GM21390 (cell line): ENCODE data around the gene MAPK11.
"Not testable (repeated sequence)": the region's sequence is repeated elsewhere in the genome, so short reads cannot be mapped to it uniquely, and the experiment has no call there.

ENCODE experiments used
- ATAC-seq: cut with Tn5 transposase; IDR thresholded peaks from one replicate; pipeline ENCODE4 v1.9.1; 2021; ENCODE audit not compliant: unreplicated experiment

The MAPK11 gene

DNA sequence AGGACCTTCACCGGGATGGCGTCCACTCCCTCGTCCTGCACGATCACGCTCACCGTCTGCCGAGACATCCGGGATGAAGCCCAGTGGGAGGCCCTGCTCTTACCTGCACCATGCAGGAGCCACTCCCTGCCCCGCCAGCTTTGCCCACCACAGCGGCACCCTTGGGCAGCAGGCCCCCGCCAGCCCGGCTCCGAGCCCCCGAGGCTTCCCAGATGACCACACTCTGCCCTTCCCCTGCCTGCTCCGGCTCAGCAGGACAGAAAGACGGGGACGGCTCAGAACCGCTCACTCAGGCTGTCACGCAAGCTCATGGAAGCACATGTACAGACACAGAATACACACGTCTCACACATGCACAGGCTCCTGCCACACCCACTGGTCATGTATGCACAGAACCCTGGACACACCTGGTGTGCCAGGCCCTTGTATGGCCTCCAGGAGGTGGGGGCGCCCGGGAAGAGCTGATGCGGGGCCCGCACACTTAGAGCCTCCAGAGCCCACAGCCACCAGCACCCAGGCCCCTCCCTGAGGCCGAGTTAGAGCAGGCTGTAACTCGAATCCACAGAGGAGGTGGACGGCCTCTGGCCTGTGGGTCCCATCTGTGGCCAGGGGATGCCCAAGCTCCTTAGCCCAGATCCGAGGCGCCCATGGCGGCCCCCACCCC is 8.9 kb upstream of the MAPK11 start:
- no peak for ATAC-seq

DNA sequence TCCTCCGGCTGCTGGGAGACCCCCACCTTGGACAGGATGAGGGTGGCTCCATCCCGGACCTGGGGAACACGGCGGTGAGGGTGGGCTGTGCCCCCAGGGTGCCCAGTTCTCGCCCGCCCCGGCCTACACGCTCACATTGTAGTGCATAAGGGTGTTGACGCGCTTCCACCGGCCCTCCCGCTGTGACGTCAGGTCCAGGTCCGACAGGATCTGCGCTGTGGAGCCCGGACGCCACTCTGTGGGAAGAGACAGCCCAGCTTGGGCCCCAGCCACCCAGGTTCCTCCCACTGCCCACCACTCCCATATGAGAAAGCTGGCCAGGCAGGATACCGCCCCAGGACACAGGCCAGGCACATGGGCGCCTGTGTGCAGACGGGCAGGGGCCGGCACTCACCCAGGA is 8.3 kb upstream of the MAPK11 start:
- ATAC-seq, result no peak

DNA sequence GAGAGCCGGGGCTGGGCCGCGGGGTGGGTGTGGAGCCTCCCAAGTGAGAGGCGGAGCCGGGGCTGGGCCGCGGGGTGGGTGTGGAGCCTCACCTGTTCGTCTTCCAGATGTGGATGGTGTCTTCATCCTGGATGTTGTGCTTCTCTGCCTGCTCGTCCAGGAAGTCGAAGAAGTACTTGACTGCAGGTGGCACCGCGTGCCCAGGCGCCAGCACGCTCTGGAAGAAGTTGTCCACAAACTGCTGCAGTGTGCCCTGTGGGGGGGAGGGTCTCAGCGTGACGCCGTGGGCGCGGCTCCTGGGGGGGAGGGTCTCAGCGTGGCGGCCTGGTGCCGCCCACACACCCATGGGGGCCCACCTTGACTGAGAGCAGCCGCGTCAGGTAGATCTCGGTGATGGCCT is 7.6 kb upstream of the MAPK11 start:
- no peak for ATAC-seq

DNA sequence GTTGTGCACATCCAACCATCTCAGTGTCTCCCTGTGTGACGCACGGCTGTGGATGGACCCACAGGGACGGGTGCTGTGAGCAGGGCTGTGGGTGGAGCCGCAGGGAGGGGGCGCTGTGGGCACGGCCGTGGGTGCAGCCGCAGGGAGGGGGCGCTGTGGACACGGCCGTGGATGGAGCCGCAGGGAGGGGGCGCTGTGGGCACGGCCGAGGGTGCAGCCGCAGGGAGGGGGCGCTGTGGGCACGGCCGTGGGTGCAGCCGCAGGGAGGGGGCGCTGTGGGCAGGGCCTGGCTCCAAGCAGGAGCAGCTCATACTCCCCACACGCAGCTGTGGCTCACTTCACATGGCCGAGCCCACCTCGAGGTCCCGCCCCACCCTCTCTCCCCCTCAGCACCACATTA is 6.0 kb upstream of the MAPK11 start:
- no peak for ATAC-seq

DNA sequence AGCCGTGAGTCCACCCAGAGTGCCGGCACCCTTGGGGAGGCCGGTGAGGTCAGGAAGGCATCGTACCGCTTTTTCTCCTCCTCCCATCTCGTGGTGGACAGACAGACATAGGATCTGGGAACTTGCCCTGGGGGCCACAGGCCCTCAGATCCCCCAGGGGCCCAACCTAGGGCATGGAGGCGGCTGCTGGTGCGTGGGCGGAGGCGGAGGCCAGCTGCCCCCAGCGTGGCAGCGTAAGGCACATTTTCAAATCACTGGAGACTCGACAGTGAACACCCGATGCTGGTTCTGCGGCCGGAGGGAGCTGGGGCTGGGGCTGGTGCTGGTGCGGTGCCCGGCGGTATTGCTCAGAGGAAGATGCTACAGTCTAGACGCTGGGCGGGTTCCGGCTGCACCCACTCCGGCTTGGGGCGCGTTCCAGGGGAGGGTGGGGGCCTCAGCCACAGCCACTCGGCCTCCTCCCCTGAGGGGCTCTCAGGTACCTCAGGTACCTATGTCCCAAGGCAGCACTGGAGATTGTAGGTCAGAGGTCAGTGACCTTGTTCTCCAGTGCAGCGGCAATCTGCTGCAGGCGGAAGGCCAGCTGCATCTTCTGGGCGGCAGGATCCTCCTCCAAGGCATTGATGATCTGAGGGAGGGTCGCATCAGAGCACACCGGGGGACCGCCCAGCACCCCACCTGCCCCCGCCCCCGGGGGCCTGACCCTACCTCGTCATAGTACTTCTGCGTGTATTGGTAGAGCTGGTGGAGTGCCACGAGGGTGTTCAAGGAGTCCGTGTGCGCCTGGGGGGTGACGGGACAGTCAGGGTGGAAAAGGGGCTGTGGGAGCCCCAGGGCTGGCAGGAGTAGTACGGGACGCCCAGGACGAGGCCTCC is 5.2 kb upstream of the MAPK11 start:
- ATAC-seq, result no peak

DNA sequence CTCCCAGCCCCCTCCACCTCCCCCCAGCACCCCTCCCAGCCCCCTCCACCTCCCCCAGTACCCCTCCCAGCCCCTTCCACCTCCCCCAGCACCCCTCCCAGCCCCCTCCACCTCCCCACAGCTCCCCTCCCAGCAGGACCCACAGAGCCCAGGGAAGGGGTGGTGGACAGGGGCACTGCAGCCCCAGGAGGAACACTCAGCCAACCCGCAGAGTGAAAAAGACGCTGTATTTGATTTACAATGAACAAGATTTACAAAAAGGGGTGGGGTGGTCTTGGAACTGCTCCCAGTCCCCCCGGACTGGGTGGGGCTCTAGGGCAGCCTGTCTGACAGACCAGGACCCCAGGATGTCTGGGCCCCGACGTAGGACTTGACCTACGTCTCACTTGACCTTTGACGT is 4.6 kb upstream of the MAPK11 start:
- no peak for ATAC-seq

DNA sequence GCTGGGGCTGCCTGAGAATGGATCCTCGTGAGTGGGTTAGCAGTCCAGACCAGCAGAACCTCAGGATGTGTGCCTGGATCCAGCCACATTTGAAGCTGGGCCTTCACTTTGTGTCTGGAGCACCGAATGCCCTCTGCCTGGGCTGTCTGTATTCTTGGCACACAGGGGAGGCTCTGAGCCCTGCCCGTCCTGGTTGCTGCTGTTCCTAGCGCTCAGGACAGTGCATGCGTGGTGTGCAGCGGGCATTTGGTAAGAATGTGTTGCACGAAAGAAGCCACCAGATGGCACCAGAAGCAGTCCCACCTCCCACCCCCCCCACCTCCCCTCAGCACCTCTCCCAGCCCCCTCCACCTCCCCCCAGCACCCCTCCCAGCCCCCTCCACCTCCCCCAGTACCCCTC is 4.1 kb upstream of the MAPK11 start:
- no peak for ATAC-seq

DNA sequence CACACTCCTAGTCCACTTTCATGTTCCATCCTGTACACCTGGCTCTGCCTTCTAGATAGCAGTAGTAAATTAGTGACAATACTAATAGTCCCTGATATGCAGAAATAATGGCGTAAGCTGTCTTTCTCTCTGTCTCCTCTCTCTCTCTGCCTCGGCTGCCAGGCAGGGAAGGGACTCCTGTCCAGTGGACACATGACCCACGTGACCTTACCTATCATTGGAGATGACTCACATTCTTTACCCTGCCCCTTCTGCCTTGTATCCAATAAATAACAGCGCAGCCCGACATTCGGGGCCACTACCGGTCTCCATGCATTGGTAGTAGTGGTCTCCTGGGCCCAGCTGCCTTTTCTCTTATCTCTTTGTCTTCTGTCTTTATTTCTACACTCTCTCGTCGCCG is 3.6 kb upstream of the MAPK11 start:
- not testable (repeated sequence) for ATAC-seq

DNA sequence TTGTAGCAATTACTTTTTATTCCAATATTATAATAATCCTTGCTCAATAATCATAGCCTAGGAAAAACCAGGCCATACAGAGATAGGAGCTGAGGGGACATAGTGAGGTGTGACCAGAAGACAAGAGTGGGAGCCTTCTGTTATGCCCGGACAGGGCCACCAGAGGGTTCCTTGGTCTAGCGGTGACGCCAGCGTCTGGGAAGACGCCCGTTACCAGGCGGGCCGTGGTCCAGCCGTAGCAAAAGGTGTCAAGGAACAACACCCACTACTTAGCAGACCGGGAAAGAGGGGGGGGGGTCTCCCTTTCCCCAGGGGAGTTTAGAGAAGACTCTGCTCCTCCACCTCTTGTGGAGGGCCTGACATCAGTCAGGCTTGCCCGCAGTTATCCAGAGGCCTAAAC is 3.2 kb upstream of the MAPK11 start:
- ATAC-seq, result not testable (repeated sequence)

DNA sequence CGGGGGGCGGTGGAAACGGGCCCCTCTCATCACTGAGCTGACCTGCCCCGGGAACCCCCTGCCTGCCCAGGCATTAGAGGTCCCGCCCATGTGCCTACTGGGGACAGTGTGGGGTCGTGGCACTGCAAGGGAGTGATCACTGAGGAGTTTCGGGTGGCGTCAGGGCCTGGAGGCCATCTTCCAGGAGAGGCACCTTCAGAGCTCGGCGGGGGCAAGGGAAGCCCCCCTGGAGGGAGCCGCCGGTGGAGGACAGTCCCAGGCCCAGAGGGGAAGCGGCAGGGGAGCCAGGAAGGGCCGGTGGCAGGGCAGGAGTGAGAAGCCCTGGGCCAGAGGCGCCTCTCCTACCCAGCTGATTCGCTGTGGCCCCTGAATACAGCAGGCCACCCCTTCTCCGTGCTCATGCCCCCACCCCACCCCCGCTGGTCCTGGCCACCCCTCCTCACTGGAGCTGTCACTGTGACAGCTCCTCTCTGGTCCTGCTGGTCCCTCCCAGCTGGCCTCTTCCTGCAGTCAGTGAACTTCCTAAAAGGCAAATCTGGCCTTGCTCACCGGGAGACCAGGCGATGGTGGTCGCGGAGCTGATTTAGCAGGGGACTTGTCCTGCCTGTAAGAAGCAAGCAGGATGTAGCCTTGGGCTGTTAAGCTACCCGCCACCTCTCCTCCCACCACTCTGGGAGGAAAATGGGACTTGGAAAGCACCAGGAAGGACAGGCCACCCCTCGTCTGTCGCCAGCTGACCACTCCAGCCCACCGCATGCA is 2.0 kb upstream of the MAPK11 start:
- ATAC-seq, result no peak

DNA sequence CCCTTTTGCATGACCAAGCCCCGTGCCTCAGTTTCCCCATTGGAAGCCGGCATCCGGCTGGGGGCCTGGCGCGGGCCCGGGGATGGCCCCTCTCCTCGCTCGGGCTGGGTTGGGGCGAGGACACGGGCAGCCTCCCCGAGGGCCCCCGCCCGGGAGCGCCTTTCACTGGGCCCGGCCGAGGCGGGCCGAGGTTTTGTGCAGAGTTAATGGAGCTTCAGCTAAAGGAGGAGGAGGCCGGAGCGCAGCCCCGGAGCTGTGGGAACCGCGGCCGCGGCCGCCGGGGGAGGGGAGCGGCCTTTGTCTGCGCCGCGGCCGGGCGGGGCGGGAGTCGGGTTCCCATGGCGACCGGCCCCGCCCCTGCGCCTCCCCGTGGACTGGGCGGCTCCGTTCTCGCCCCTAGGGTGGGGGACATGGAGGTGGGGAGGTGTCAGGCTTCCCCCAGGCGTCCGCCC is 1.4 kb upstream of the MAPK11 start:
- no peak for ATAC-seq

DNA sequence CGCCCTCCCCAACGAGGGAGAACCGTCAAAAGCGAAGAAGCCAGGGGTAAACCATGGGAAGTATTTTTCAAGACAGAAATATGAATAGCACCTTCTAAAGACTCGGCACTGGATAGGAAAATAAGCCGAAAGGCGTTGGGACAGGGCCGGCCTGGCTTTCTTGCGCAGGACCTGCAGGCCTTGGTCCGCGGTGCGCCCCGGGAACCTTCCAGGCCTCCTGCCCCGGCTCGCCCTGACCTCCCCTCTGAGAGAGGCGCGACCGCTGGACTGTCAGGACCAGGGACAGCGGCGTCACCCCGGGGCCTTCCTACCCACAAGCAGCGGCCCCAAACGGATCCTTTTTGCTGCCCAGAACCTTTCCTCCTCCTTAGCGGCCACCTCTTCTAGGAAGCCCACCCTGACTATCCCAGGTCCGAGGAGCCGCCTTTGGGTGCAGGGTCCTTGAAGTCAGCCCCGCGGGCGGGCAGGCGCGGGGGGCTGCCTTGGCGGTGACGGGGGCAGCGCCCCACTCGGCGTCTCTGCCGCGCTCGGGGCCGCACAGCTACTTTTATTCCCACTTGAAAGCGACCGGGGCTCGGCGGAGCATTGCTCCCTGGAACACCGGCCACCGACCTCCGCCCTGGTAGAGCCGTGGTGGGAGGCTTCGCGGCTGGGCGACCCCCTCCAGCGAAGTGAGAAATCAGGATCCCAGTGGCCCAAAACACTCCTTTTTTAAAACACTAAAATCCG is 650 bp upstream of the MAPK11 start:
- no peak for ATAC-seq

DNA sequence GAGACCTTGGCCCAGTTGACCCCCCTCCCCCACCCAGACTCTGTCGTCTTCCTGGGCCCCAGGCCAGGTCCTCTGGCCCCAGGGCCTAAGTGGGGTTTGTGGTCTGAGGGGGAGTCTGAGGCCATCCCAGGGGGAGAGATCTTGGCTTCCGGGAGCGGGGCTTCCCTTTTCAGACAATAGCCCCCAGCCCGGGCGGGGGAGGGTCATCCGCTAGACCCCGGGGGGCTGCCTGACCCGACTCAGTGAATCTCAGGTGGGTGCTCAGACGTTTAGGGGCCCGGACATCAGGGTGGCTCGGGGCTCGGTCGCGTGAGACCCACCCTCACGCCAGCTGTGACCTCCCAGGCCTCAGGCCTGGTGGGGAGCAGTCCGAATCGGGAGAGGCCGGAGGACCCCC is 609 bp downstream of the MAPK11 start:
- no peak for ATAC-seq

DNA sequence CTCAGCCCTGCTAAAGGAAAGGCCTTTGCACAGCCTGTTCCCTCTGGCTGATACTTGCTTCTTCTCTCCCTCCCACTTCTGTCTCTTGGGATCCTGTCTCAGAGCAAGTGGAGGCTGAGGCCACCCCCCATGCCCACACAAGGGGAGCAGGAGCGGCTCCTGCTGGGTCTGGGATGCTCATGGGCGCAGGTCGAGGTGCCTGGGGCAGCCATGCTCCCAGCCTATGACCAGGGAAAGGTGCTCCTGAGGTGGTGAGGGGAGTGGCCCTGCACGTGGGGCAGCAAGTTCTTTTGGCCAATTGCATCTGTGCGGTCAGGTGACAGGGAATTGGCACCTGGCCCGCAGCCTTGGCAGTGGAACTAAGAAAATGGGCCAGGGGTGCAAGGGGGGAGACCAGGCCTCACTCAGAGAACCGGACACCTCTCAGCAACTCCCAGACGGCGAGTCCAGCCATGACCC is 1.5 kb downstream of the MAPK11 start:
- no peak for ATAC-seq

DNA sequence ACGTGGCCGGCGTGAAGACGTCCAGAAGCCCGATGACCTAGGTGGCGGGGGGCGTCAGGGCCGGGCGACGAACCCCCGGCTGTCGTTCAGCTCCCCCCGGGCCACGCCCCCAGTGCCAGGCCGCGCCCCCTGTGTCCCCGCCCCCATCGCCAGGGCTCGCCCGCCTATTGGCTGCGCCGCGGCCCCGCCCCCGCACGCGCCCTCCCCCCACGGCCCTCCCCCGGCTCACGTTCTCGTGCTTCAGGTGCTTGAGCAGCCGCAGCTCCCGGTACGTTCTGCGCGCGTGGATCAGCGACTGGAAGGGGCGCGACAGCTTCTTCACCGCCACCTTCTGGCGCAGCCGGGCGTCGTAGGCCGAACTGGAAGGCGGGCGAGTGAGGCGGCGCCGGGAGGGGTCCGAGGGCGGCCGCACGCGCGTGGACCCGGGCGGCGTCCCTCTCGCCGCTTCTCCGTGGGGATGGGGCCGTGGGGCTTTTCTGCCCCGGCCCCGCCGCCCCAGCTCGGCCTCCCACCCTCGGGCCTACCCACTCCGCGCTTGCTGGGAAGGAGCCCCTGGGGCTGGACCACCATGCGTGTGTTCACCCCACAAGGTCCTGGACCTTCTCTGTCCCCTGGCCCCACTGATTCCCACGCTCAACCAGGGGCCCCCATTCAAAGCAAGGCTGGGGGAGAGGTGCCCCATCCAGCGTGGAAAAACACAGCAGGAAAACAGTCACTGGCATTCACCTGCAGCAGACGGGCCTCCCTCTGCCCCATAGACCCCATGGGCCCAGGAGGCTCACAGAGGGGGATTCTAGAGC is 2.4 kb downstream of the MAPK11 start:
- ATAC-seq, result no peak

DNA sequence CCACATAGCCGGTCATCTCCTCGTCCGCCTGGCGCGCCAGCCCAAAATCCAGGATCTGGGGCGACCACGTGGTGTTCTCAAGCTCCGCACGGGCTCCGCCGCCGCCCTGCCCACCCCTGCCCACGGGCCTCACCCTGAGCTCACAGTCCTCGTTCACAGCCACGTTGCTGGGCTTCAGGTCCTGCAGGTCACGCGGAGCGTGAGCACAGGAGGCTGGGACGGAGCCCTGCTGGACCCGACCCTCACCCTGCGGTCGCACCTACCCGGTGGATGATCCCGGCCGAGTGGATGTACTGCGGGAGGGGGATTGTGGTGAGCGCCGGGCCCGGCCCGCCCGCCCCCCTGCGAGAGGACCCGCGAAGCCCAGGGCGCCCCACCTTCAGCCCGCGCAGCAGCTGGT is 3.2 kb downstream of the MAPK11 start:
- ATAC-seq, result no peak

DNA sequence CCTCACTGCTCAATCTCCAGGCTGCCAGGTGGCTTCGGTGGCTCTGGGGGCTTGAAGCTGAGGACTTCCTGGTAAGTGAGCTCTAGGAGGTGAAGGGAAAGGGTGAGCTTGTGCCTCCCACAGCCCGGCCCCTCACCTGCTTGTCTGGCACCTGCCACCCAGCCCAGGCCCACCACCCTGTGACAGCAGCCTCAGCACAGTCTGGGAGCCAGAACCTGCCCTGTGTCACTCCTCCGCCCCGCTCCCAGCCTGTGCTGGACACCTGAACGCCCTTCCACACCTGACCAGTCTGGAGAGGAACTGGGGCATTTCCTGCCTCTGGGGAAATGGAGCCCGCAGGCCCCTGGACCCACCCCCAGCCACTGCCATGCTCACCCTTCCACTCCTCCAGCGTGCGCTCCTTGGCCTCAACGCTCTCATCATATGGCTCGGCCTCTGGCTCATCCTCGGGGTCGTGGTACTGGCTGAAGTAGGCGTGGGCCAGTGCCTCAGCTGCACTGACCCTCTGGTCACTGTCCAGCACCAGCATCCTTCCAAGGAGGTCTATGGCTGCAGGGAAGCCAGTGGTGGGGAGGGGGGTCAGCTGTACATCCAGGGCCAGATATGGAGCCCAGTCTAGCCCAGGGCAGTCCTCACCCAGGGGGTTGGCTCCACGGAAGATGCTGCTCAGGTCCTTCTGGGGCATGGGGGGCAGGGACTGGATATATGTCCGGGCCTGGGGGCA is 5.1 kb downstream of the MAPK11 start:
- ATAC-seq, result no peak

DNA sequence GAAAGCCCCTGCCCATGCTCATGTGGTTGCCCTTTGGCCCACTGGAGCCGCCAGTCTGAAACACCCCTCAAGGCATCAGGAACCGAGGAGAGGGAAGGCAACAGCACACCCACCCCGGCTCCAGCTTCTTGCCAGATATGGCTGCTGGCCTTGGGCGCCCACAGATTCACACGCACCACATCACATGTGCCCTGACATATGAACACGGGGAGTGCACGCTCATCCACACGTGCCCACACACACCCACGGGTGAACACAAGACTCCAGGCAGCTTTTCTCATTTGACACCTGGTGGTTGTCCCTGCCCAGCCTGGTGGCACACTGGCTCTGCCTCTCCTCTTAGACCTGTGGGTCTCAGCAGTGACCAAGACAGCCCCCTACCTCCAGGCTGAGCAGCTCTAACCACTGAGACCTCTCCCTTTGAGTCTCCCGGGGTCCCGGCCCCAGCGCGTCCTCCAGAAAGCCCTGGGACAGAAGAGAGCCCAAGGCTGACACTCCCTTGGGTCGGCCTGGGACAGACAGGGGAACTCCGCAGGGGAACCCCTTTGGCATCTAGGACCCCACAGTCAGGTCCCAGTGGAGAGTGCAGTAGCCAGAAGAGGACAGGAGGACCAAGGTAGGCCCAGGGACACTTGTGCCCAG is 6.0 kb downstream of the MAPK11 start:
- no peak for ATAC-seq

DNA sequence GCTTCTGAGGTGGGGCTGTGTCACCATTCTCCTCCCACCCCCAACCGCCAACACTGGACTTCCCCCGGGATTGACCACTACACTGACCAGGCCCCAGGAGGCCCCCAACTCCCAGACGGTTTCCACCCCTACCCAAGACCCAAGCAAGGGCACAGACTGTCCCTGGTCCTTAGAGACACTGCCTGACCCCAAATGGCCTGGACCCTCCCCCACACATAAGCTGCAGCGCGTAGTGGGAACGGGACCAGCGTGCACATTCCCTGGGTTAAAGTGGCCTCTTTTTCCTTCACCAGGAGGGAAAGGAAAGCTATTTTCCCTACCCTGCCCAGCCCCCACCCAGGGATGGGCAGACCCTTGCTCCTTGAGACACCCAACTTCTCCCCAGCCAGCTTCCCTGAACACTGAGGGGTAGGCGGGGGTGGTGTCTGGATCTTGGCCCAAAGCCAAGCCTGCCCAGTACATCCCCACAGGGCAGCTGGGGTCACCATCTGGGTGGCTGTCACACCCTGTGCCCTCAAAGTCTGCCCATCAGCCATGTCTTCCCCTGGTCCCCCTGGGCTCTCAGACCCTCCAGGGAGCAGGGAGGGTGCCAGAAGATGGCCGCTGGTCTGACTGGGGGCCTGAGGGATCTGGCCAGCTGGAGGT is 7.1 kb downstream of the MAPK11 start:
- no peak for ATAC-seq
